Epithelial cell of proximal tubule (primary cell): Measurements from ENCODE around the gene ACBD3. TPM values are rescaled to one million over a fixed set of nuclear protein-coding genes. Genes with fewer than 3 reads are reported as not detected.
A peak's percentile ranks its signal among the peaks of the same experiment; 100 is the strongest.

Experiments used
- DNase-seq: peaks from one replicate; pipeline ENCODE4 v3.0.0-alpha.2; 2011; ENCODE audit warnings: low read depth
- H3K4me3 ChIP-seq: 2 replicates; pipeline ENCODE4 v1.5.1; 2011; ENCODE audit warnings: low read depth, mild to moderate bottlenecking, low read length
- total RNA-seq: library from RNA; depleted of rRNA; stranded (reverse); fragments of >200 nt; gene quantifications from 2 replicates; pipeline ENCODE4 v1.2.3, GENCODE V29; 2015
- TF ChIP-seq, protein P1 (sequence below): conservative IDR thresholded peaks from 2 replicates; pipeline ENCODE4 v1.5.1; 2012; ENCODE audit warnings: low read depth, mild to moderate bottlenecking, low read length

The ACBD3 gene
- total RNA-seq, 1 donor from 2014 or later, result 34.8 TPM

DNA sequence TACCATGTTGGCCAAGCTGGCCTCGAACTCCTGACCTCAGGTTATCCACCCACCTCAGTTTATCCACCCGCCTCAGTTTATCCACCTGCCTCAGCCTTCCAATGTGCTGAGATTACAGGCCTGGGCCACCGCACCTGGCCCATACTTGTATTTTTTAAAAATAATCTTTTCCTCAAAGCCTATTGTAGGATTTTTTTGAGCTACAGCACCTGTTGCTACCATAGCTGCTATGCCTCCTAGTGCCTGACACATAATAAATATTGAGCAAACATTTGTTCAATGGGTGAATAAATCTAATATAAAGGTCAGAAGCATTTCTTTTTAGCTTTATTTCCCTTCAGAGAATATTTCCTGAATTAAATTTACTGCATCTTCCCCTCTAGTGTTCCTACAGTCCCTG lies 15.7 kb upstream of the ACBD3 start:
- TF ChIP-seq, protein P1, sequence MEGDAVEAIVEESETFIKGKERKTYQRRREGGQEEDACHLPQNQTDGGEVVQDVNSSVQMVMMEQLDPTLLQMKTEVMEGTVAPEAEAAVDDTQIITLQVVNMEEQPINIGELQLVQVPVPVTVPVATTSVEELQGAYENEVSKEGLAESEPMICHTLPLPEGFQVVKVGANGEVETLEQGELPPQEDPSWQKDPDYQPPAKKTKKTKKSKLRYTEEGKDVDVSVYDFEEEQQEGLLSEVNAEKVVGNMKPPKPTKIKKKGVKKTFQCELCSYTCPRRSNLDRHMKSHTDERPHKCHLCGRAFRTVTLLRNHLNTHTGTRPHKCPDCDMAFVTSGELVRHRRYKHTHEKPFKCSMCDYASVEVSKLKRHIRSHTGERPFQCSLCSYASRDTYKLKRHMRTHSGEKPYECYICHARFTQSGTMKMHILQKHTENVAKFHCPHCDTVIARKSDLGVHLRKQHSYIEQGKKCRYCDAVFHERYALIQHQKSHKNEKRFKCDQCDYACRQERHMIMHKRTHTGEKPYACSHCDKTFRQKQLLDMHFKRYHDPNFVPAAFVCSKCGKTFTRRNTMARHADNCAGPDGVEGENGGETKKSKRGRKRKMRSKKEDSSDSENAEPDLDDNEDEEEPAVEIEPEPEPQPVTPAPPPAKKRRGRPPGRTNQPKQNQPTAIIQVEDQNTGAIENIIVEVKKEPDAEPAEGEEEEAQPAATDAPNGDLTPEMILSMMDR, result no peak
- no peak for DNase-seq
- no peak overlapping the region for H3K4me3 ChIP-seq

DNA sequence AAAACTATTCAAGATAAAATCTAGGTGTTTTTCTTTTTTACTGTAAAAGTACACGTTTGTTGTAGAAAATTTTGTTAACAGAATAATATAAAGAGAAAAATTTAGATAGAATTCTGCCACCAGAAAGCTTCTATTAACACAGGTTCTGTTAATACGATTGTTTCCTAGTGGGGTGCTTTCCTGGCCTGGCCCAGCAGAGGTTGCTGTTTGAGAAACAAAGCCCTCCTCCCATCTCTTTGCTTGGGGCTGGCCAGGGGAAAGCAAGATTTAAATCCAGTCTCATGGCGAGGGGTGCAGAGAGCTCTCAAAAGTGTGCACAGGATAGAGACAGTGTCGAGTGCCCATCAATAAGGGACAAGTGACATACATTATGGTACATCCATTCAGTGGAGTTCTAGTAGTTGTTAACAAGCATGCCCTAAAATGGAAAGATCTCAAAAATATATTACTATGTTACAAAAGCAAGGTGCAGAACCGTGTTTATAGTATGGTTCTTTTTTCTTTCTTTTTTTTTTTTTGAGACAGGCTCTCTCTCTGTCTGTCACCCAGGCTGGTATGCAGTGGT lies 14.6 kb upstream of the ACBD3 start:
- TF ChIP-seq, protein P1, result peak; percentile 59
- no peak for DNase-seq
- H3K4me3 ChIP-seq, result no peak overlapping the region

DNA sequence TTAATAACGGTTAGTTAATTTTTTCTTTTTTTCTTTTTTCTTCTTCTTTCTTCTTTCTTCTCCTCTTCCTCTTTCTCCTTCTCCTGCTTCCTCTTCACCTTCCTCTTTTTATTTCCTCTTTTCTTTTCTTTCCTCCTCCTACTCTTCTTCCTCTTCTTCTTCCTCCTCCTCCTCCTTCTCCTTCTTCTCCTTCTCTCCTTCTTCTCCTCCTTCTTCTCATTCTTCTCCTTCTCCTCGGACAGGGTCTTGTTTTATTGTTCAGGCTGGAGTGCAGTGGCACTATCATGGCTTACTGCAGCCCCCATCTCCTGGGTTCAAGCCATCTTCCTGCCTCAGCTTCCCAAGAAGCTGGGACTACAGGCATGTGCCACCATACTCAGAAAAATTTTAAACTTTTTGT lies 13.4 kb upstream of the ACBD3 start:
- DNase-seq, result no peak
- no peak overlapping the region for H3K4me3 ChIP-seq
- TF ChIP-seq, protein P1, result no peak

DNA sequence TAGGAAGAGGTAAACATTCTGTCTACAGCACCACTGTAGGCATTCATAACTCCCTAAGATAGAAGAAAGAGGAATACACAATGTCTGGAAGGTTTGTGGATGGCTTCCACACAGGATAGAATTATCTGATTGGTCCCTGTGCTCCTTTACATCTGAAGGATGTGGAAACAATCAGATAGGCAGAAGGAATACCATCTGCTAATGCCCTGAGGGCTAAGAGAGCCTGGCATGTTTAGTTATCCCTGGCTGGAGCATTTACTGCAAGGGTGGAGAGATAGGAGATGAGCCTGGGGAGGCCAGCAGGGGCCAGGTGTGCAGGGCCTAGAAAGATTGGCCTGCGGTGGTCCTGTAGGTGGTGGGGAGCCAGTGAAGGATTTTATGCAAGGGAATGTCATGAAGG lies 8.6 kb upstream of the ACBD3 start:
- no peak overlapping the region for H3K4me3 ChIP-seq
- TF ChIP-seq, protein P1, result no peak
- DNase-seq, result no peak

DNA sequence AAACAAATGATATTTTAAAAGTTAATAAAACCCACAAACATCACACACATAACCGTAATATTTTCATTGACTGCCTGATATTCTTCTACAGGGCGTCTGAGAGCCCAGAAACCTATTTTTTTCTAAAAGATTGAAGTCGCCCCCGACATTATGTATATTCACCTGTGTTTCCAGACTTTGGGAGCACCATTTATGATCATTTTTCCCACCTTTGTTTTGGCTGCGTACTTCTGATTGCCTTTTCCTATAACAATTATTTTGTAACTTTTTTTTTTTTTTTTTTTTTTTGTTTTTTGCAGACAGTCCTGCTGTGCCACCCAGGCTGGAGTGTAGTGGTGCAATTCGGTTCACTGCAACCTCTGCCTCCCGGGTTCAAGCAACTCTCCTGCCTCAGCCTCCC lies 839 bp upstream of the ACBD3 start:
- H3K4me3 ChIP-seq, result peak overlapping the region; percentile 85
- TF ChIP-seq, protein P1, result no peak
- no peak for DNase-seq

DNA sequence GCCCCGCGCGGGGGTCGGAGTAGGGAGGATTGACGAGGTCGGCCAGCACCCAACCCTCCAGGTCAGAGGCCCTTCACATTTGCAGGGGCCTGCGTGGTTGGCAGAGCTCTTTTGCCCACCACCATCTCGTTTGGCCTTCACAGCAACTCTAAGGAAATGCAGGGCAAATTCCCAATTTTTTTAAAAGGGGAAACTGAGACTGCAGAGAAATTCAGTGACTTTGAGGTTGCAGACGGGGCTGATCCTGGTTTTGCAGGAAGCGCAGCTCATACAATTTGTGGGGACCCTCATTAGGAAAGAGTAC lies 430 bp upstream of the ACBD3 start:
- TF ChIP-seq, protein P1, result peak; percentile 13
- H3K4me3 ChIP-seq, result peak overlapping the region; percentile 85
- DNase-seq, result no peak
